Hepatocyte (in vitro differentiated cells): ENCODE results near the gene SH3TC1. TPM values are rescaled to one million over a fixed set of nuclear protein-coding genes. Genes with fewer than 3 reads are reported as not detected.

ENCODE experiments used
- DNase-seq: peaks from one replicate; pipeline ENCODE4 v3.0.0-alpha.2; 2016; ENCODE audit warnings: low spot score
- H2AFZ ChIP-seq: fragments of 200-600 bp; sonication (generic); 2 replicates; pipeline ENCODE4 v1.6.0; 2016; ENCODE audit warnings: antibody characterized with exemption, mild to moderate bottlenecking
- H3K27ac ChIP-seq: fragments of 200-600 bp; sonication (generic); 2 replicates; pipeline ENCODE4 v1.5.1; 2016; ENCODE audit warnings: mild to moderate bottlenecking
- H3K27me3 ChIP-seq: fragments of 200-600 bp; sonication (generic); 2 replicates; pipeline ENCODE4 v1.6.1; 2016
- H3K36me3 ChIP-seq: fragments of 200-600 bp; sonication (generic); replicated peaks from 2 replicates; pipeline ENCODE4 v1.5.1; 2016; ENCODE audit warnings: low read depth; ENCODE audit not compliant: insufficient read depth
- H3K4me1 ChIP-seq: fragments of 200-600 bp; sonication (generic); 2 replicates; pipeline ENCODE4 v1.5.1; 2016; ENCODE audit warnings: mild to moderate bottlenecking, moderate library complexity; ENCODE audit not compliant: insufficient read depth
- H3K4me2 ChIP-seq: fragments of 200-600 bp; sonication (generic); 2 replicates; pipeline ENCODE4 v1.6.0; 2016
- H3K4me3 ChIP-seq: fragments of 200-600 bp; sonication (generic); 2 replicates; pipeline ENCODE4 v1.5.1; 2016; ENCODE audit warnings: mild to moderate bottlenecking
- H3K79me2 ChIP-seq: fragments of 200-600 bp; sonication (generic); 2 replicates; pipeline ENCODE4 v1.6.0; 2017; ENCODE audit warnings: mild to moderate bottlenecking
- H3K9me2 ChIP-seq: fragments of 200-600 bp; sonication (generic); replicated peaks from 2 replicates; pipeline ENCODE4 v1.6.0; 2017; ENCODE audit warnings: mild to moderate bottlenecking; ENCODE audit not compliant: insufficient read depth
- H3K9me3 ChIP-seq: fragments of 200-600 bp; sonication (generic); 2 replicates; pipeline ENCODE4 v1.5.1; 2016; ENCODE audit warnings: low read depth, mild to moderate bottlenecking
- H4K20me1 ChIP-seq: fragments of 200-600 bp; sonication (generic); 2 replicates; pipeline ENCODE4 v1.6.0; 2016; ENCODE audit warnings: mild to moderate bottlenecking; ENCODE audit not compliant: insufficient read depth, poor library complexity, severe bottlenecking
- EZH2 ChIP-seq: fragments of 200-600 bp; sonication (generic); IDR thresholded peaks from 2 replicates; pipeline ENCODE4 v1.6.1; 2016; ENCODE audit warnings: antibody characterized with exemption, mild to moderate bottlenecking, borderline replicate concordance
- EZH2phosphoT487 ChIP-seq: fragments of 200-600 bp; sonication (generic); IDR thresholded peaks from one replicate; pipeline ENCODE4 v1.6.1; 2018; ENCODE audit warnings: antibody characterized with exemption, mild to moderate bottlenecking, low read depth, moderate library complexity; ENCODE audit not compliant: unreplicated experiment, severe bottlenecking
- WGBS: methylation state at CpG from one replicate; pipeline ENCODE4 v1.1.6; 2016; ENCODE audit warnings: low lambda C conversion rate; ENCODE audit errors: missing lambda C conversion rate; 5-methylcytosine and 5-hydroxymethylcytosine counted together
- polyA plus RNA-seq: library from polyadenylated mRNA; unstranded; fragments of >200 nt; fragmentation: Nextera tagmentation; extraction: Ambion mirVana; gene quantifications from 2 replicates; pipeline ENCODE4 v1.2.1, GENCODE V29; 2016
- total RNA-seq: library from RNA; depleted of rRNA; stranded (reverse); fragments of >200 nt; gene quantifications from 2 replicates; pipeline ENCODE4 v1.2.3, GENCODE V29; 2014
- TF ChIP-seq, protein P1 (sequence below): fragments of 200-600 bp; sonication (generic); IDR thresholded peaks from 2 replicates; pipeline ENCODE4 v1.5.1; 2016; ENCODE audit warnings: antibody characterized with exemption, mild to moderate bottlenecking; ENCODE audit not compliant: poor library complexity

SH3TC1 gene
- total and polyA plus RNA-seq, 2 experiments from 2014 or later = 30.3 to 35.4 TPM

DNA sequence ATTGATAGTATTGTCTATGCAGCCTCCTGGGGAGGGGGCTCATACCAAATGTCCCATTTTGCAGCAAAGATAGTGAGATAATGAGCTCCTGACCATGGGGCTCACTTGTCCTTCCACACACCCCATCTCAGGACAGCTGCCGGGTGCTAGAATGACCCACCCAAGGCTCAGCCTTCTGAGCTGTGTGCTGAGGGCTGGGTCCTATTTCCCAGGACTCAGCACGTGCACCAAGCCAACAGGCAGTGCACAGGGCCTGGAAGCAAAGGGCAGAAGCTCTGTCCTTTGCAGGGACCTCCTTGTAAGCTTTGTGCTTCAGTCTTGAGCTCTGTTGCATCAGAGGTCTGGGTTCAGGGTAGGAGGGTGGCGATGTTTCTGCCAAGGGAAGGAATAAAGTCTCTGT lies 29.3 kb upstream of the SH3TC1 start:
- Histone ChIP-seq H3K9me2 (no peaks in the 10 kb centered on the region), H3K4me3 (no peak overlapping the region), H4K20me1 (no peaks in the 10 kb centered on the region), H3K36me3 (no peaks in the 10 kb centered on the region), H3K4me1 (peaks cover 3% of the 10 kb centered on the region), H3K4me2 (no peak overlapping the region), H2AFZ (no peak overlapping the region), H3K27ac (no peak overlapping the region), H3K9me3 (no peaks in the 10 kb centered on the region), H3K79me2 (no peaks in the 10 kb centered on the region), H3K27me3 (no peaks in the 10 kb centered on the region)
- no peak for DNase-seq
- WGBS = 88% methylated on average over 3 of the region's 3 CpGs
- TF ChIP-seq, protein P1, sequence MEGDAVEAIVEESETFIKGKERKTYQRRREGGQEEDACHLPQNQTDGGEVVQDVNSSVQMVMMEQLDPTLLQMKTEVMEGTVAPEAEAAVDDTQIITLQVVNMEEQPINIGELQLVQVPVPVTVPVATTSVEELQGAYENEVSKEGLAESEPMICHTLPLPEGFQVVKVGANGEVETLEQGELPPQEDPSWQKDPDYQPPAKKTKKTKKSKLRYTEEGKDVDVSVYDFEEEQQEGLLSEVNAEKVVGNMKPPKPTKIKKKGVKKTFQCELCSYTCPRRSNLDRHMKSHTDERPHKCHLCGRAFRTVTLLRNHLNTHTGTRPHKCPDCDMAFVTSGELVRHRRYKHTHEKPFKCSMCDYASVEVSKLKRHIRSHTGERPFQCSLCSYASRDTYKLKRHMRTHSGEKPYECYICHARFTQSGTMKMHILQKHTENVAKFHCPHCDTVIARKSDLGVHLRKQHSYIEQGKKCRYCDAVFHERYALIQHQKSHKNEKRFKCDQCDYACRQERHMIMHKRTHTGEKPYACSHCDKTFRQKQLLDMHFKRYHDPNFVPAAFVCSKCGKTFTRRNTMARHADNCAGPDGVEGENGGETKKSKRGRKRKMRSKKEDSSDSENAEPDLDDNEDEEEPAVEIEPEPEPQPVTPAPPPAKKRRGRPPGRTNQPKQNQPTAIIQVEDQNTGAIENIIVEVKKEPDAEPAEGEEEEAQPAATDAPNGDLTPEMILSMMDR = no peak
- no peak for TF ChIP-seq EZH2phosphoT487

- no peak overlapping the region for H2AFZ ChIP-seq
- TF ChIP-seq, protein P1 = no peak
- TF ChIP-seq EZH2 (no peak), EZH2phosphoT487 (no peak)
- H3K27ac ChIP-seq = no peak overlapping the region
- DNase-seq = no peak
- no peaks in the 10 kb centered on the region for H3K79me2 ChIP-seq
- no peak overlapping the region for H3K4me2 ChIP-seq
- peaks cover 3% of the 10 kb centered on the region for H3K4me1 ChIP-seq
- no peaks in the 10 kb centered on the region for H3K9me2 ChIP-seq
- no peak overlapping the region for H3K4me3 ChIP-seq
- no peaks in the 10 kb centered on the region for H3K36me3 ChIP-seq
- no peaks in the 10 kb centered on the region for H3K9me3 ChIP-seq
- H3K27me3 ChIP-seq = no peaks in the 10 kb centered on the region
- H4K20me1 ChIP-seq = no peaks in the 10 kb centered on the region
- WGBS = 97% methylated on average over 10 of the region's 11 CpGs
These were observed 28.7 kb upstream of the SH3TC1 start for GRCh38 chr4:8170341-8170740.

- no peaks in the 10 kb centered on the region for H3K9me2 ChIP-seq
- no peaks in the 10 kb centered on the region for H3K36me3 ChIP-seq
- no peak for DNase-seq
- H4K20me1 ChIP-seq = no peaks in the 10 kb centered on the region
- H3K4me2 ChIP-seq = no peak overlapping the region
- H3K79me2 ChIP-seq = no peaks in the 10 kb centered on the region
- H2AFZ ChIP-seq = no peak overlapping the region
- 95% methylated on average over 7 of the region's 7 CpGs for WGBS
- no peak overlapping the region for H3K27ac ChIP-seq
- no peak overlapping the region for H3K4me3 ChIP-seq
- no peaks in the 10 kb centered on the region for H3K9me3 ChIP-seq
- no peaks in the 10 kb centered on the region for H3K27me3 ChIP-seq
- peaks cover 3% of the 10 kb centered on the region for H3K4me1 ChIP-seq
- TF ChIP-seq EZH2phosphoT487 = no peak
- no peak for TF ChIP-seq EZH2
- TF ChIP-seq, protein P1 = no peak
These were observed 27.8 kb upstream of the SH3TC1 start for GRCh38 chr4:8171266-8171665.
